ENCODE results near the gene GJB5. TPM values are rescaled to one million over a fixed set of nuclear protein-coding genes. Genes with fewer than 3 reads are reported as not detected.
"Not testable (repeated sequence)": the region's sequence is repeated elsewhere in the genome, so short reads cannot be mapped to it uniquely, and the experiment has no call there.

GJB5 gene
- polyA plus RNA-seq, 6 donors from 2014 or later = not detected

DNA sequence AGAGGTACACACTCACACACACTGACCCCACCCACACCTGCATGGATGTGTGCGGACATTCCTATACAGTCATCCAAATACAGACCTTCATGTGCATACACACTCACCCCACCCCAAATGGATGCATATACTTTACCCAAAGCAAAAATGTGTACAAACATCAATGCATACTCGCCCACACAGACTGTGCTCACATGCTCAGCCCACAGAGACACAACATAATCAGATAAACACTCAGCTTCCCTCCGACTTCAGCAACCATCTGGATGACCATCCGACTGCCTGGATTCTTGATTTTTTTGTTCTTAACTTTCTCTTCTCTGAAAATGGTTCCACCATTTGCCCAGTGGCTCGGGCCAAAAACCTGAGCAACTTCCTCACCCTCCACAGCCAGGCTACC is 24.4 kb upstream of the GJB5 start:
- no peak overlapping the region for H3K4me3 Mint-ChIP-seq
- H3K27me3 Mint-ChIP-seq = peaks cover 28 to 42% (median 33%) of the 10 kb centered on the region in 3 donors
- no peak overlapping the region for H3K27ac Mint-ChIP-seq
- DNase-seq (no peak), ATAC-seq (ENCODE audit: low read depth in 2 of 2) (no peak)
- no peaks in the 10 kb centered on the region for H3K36me3 Mint-ChIP-seq
- H3K4me1 Mint-ChIP-seq = no peaks in the 10 kb centered on the region
- H3K9me3 Mint-ChIP-seq = no peaks in the 10 kb centered on the region

DNA sequence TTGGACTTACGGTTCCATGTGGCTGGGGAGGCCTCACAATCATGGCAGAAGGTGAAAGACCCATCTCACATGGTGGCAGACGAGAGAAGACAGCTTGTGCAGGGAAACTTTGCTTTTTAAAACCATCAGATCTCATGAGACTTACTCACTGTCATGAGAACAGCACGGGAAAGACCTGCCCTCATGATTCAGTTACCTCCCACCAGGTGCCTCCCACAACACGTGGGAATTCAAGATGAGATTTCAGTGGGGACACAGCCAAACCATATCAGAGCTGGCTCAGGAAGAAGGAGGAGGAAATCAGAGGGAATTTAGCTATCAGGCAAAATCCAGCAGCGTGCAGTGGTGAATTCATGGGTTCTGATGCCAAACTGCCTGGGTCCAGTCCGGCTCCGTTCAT is 22.0 kb upstream of the GJB5 start:
- H3K9me3 Mint-ChIP-seq; H3K4me1 Mint-ChIP-seq; DNase-seq; H3K27ac Mint-ChIP-seq; H3K4me3 Mint-ChIP-seq; H3K36me3 Mint-ChIP-seq; ATAC-seq (ENCODE audit: low read depth in 2 of 2): not testable (repeated sequence)
- peaks cover 28 to 38% (median 31%) of the 10 kb centered on the region in 3 donors for H3K27me3 Mint-ChIP-seq

DNA sequence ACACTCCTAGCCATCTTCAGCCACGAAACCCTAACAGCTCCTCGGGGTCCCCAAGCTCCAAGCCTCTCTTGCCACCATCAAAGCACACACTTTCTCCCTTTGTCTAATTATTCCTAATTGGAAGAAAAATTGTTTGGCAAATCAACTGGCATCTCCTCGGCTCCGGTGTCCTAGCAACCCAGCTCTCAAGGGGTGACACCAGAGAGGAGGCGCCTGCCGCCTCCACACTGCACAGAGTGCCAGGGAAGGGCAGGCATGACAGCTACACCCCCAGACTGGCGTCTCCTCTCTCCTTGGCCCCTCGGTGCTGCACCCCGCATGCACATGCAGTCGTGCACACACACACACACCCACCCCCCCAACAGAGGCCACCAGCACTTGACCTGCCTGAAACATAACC is 18.2 kb upstream of the GJB5 start:
- Mint-ChIP-seq H3K36me3 (no peaks in the 10 kb centered on the region), H3K4me3 (no peak overlapping the region), H3K27me3 (peaks cover 8 to 45% (median 31%) of the 10 kb centered on the region in 3 donors), H3K9me3 (no peaks in the 10 kb centered on the region), H3K27ac (no peak overlapping the region), H3K4me1 (no peaks in the 10 kb centered on the region)
- no peak for ATAC-seq (ENCODE audit: low read depth in 2 of 2)
- no peak for DNase-seq

DNA sequence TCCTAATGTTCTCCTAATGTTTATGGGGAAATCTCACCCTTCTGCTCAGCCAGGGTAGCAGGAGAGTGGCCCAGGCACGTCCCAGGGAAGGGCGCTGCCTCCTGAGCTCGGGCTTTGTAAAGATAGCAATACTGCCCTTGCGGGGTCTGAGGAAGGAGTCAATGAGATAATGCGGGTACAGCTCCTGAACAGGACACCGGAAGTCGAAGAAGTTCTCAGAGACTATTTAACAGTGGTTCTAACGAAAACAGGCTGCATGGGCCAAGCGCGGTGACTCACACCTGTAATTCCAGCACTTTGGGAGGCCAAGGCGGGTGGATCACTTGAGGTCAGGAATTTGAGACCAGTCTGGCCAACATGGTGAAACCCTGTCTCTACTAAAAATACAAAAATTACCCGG is 17.6 kb upstream of the GJB5 start:
- not testable (repeated sequence) for DNase-seq; H3K36me3 Mint-ChIP-seq; H3K4me1 Mint-ChIP-seq; ATAC-seq (ENCODE audit: low read depth in 2 of 2); H3K9me3 Mint-ChIP-seq
- Mint-ChIP-seq H3K27me3 (peaks cover 8 to 47% (median 33%) of the 10 kb centered on the region in 3 donors), H3K4me3 (peak overlapping the region in 1 of 8 donors; percentile 47), H3K27ac (peak overlapping the region in 1 of 6 donors; percentile 7)

DNA sequence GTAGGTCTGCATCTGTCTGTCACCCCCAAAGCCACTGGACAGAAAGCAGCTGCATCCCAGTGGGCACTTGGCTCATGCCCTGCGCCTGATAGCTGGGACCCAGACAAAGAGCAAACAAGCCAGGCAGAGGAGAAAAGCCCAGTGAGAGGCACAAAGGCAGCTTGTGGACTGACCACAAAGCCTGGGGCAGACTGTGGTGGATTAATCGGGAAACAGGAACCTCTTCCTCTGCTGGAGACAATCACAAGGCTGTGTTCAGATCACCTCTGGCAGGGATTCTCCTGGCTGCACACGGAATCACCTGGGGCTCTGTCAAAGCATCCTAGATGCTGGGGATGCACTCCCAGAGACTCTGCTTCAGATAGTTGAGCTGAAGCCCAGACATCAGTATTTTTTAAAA is 15.2 kb upstream of the GJB5 start:
- peak overlapping the region in 1 of 6 donors; percentile 67 for H3K27ac Mint-ChIP-seq
- no peak for ATAC-seq (ENCODE audit: low read depth in 2 of 2)
- H3K4me1 Mint-ChIP-seq = peaks cover 0 to 7% (median 0%) of the 10 kb centered on the region in 3 donors
- H3K36me3 Mint-ChIP-seq = no peaks in the 10 kb centered on the region
- no peak for DNase-seq
- H3K9me3 Mint-ChIP-seq = no peaks in the 10 kb centered on the region
- H3K27me3 Mint-ChIP-seq = peaks cover 4 to 49% (median 29%) of the 10 kb centered on the region in 3 donors
- no peak overlapping the region for H3K4me3 Mint-ChIP-seq

DNA sequence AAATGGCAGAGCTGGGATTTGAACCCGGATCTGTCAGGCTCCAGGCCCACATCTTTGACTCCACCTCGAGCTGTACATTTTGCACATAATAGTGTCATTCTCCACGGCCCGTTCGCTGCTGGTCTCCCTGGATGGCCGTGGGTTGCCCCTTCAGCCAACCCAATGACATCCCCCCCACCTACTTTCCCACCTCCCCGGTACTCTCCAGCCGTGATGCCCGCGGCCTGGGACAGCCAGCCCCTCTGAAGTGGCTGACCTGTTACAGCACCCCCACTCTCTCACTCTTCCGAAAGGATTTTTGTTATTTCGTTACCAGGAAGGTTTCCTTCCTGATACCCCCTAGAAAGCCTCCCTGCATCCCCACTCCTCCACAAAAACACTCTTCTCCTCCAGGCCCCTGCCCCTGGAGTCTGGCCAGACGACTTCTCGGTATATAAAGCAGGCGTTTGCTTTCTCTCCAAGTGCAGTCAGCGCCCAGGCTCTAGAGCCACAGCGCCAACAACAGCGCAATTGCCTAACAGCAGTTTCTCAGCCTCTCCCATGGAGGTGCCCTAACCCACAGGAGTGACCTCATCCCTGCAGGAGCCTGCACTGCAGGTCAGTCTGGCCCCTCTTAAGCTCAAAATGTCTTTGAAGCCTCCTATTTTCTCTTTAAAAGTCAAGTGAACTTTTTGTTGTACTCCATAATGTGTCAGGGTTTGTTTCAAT is 14.5 kb upstream of the GJB5 start:
- ATAC-seq (ENCODE audit: low read depth in 2 of 2) (no peak), DNase-seq (no peak)
- no peak overlapping the region for H3K4me3 Mint-ChIP-seq
- no peaks in the 10 kb centered on the region for H3K36me3 Mint-ChIP-seq
- no peak overlapping the region for H3K27ac Mint-ChIP-seq
- no peaks in the 10 kb centered on the region for H3K9me3 Mint-ChIP-seq
- H3K27me3 Mint-ChIP-seq = peaks cover 4 to 50% (median 27%) of the 10 kb centered on the region in 3 donors
- H3K4me1 Mint-ChIP-seq = peaks cover 0 to 7% (median 0%) of the 10 kb centered on the region in 3 donors

DNA sequence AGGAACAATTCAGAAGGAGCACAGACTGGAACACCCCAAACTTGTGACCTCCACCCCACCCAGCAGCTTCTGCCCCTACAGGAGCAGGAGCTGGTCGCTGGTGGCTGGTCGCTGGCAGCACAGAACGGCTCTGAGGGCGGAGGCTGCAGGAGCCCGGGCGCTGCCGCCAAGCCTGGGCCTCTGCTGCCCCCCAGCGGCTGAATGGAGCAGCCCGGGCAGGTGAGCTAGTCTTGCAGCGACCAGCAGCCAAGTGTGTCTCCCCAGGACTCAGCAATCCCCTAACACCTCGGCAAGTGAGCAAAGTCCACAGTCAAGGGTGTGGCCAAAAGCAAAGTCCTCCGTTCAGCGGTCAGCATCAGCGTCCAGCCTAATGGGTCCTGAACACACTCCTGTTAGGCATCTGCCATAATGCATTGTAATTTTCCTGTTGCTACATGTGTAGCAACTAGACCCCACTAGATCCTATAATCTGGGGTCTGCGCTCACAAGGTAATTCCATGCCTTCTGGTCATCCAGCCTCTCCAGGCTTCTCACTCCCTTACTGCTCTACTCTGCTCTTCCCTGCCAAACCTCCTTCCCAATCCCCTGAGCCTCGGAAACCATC is 12.1 kb upstream of the GJB5 start:
- Mint-ChIP-seq H3K27me3 (peaks cover 0 to 55% (median 22%) of the 10 kb centered on the region in 3 donors), H3K9me3 (no peaks in the 10 kb centered on the region), H3K4me3 (no peak overlapping the region), H3K4me1 (peaks cover 0 to 7% (median 0%) of the 10 kb centered on the region in 3 donors), H3K27ac (peak overlapping the region in 1 of 6 donors; percentile 9), H3K36me3 (no peaks in the 10 kb centered on the region)
- peak; percentile 56 for DNase-seq
- peak; percentile 61 to 82 for ATAC-seq (ENCODE audit: low read depth in 2 of 2)

DNA sequence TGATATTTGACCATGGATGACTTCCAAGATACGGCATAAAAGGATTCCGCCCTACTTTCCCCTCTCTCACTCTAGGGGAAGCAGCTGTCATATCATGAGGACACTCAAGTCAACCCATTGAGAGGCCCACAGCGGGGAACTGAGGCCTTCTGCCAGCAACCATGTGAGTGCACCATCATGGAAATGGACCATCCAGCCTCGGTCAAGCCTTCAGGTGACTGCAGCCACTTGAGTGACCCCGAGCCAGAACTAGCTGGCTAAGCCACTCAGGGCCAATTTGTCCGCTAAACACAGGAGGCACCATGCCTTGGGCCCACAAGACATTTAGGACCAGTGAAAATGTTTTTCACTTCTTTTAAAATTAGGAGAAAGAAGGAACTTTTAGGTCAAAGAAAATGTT is 11.1 kb upstream of the GJB5 start:
- no peaks in the 10 kb centered on the region for H3K36me3 Mint-ChIP-seq

DNA sequence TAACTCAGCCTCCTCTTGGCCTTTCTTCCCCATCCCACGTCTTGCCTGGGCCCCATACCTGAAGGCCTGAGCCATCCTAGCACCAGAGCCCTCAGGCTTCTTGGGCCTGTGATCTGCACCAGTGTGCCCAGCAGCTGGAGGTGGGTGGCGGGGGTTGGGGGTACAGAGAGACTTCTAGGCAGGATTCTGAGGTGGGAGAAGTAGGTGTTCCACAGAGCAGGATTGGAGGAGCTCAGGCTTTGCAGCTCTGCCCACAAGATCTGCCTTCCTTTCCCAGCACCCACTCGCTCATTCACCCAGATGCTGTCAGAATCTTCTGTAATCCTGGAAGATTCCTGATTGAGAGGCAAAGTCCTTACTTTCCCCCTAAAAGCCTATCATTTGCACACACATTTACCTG is 10.0 kb upstream of the GJB5 start:
- Mint-ChIP-seq H3K27ac (no peak overlapping the region), H3K4me1 (peaks cover 0 to 7% (median 0%) of the 10 kb centered on the region in 3 donors), H3K4me3 (no peak overlapping the region), H3K27me3 (peaks cover 4 to 50% (median 36%) of the 10 kb centered on the region in 3 donors), H3K9me3 (peaks cover 0 to 1% (median 0%) of the 10 kb centered on the region in 7 donors), H3K36me3 (no peaks in the 10 kb centered on the region)
- no peak for ATAC-seq (ENCODE audit: low read depth in 2 of 2)
- DNase-seq = no peak

More for the DNA sequence above, 11.1 kb upstream of the GJB5 start:
- DNase-seq (no peak), ATAC-seq (ENCODE audit: low read depth in 2 of 2) (no peak)
- no peak overlapping the region for H3K27ac Mint-ChIP-seq
- peaks cover 0 to 1% (median 0%) of the 10 kb centered on the region in 7 donors for H3K9me3 Mint-ChIP-seq
- H3K4me3 Mint-ChIP-seq = no peak overlapping the region
- peaks cover 0 to 60% (median 32%) of the 10 kb centered on the region in 3 donors for H3K27me3 Mint-ChIP-seq
- peaks cover 0 to 7% (median 0%) of the 10 kb centered on the region in 3 donors for H3K4me1 Mint-ChIP-seq

DNA sequence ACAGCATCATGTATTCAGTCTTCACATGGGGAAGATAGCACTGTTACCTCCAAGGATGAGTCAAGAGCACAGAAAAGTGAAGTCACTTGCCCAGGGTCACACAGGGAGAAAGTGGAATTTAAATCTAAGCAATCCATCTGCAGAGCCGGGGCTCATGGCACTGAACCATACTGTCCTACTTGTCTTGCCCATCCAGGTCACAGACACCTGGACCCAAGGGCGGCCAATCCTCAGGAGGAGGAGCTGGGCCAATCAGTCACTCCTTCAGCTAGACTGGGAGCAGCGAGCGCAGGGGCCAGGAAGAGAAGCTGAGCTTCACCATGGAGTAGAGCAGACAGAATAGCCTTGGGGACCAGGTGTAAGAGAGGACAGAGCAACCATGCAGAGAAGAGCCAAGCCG is 9.2 kb upstream of the GJB5 start:
- no peak for DNase-seq
- Mint-ChIP-seq H3K36me3 (no peaks in the 10 kb centered on the region), H3K27me3 (peaks cover 4 to 43% (median 29%) of the 10 kb centered on the region in 3 donors), H3K9me3 (peaks cover 0 to 1% (median 0%) of the 10 kb centered on the region in 7 donors), H3K27ac (no peak overlapping the region), H3K4me1 (peaks cover 0 to 7% (median 0%) of the 10 kb centered on the region in 3 donors), H3K4me3 (no peak overlapping the region)
- no peak for ATAC-seq (ENCODE audit: low read depth in 2 of 2)

DNA sequence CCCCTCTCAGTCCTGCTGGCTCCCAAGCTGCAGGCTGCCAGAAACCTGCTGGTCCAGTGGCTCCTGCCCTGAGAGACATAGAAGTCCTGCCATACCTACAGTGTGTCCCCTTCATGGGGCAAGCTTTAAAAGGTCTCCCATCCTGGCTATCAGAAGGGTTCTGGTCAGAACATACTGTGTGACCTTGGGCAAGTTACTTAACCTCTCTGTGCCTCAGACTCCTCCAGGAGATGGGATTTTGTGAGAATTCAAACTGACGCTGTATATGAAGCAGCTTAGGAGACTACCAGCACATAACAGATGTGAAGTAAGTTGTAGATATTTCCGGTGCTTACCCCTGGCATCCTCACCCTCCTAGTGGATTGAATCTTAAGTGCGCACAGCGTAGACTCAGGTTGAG is 8.7 kb upstream of the GJB5 start:
- DNase-seq (no peak), ATAC-seq (ENCODE audit: low read depth in 2 of 2) (no peak)
- Mint-ChIP-seq H3K27ac (no peak overlapping the region), H3K4me3 (no peak overlapping the region), H3K4me1 (peaks cover 0 to 7% (median 0%) of the 10 kb centered on the region in 3 donors), H3K27me3 (peaks cover 4 to 43% (median 26%) of the 10 kb centered on the region in 3 donors), H3K9me3 (peaks cover 0 to 1% (median 0%) of the 10 kb centered on the region in 7 donors), H3K36me3 (no peaks in the 10 kb centered on the region)

DNA sequence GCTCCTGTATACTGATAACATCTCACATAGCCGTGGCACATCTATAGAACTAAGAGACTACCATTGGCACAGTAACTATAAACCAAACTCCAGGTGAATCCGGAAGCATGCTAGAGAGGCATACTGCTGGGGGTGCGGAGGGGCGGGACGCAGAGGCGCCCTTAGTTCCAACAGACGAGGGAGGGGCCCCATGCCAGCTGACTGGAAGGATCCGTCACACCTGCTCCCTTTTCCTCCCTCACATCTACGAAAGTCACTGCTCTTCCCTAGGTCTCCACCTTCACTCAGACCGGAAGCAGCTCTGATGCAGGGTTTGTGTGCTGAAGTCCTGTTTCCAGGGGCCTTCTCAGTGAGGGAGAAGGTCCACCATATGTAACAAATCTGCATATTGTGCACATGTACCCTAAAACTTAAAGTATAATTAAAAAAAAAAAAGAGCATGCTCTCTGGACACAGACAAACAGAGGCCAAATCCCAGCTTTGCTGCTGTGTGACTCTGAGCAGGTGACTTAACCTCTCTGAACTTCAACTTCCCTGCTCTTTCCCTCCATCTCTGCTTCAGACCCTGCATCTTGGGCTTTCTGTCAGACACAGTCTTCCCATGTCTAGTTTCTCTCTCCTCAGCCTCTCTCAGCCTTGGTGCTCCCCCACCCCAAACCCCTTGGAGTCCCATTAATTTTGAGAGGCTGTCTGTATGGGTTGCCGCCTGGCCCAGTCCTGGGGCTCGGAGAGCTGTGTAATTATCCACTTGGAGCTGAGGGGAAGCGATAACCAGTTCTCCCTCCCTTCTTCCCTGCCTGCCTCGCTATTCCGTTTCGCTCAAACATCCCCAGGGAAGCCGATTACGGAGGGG is 7.8 kb upstream of the GJB5 start:
- Mint-ChIP-seq H3K27me3 (peaks cover 4 to 41% (median 26%) of the 10 kb centered on the region in 3 donors), H3K4me1 (peaks cover 0 to 7% (median 0%) of the 10 kb centered on the region in 3 donors), H3K4me3 (no peak overlapping the region), H3K9me3 (peaks cover 0 to 1% (median 0%) of the 10 kb centered on the region in 7 donors), H3K36me3 (no peaks in the 10 kb centered on the region), H3K27ac (no peak overlapping the region)
- ATAC-seq (ENCODE audit: low read depth in 2 of 2) (no peak), DNase-seq (no peak)

DNA sequence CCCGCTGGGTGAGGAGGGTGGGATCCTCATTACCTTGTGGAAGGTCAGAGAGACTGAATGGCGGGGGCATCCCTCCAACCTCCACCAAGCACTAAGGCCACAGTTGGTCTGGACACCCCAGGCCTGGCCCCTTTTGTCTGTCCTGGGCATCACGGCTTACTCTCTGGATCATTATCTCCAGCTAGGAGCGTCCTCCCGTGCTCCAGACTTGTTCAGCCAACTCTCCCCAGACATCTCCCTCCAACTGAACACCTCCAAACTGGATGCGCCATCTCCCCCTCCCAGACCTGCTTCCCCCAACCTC is 7.3 kb upstream of the GJB5 start:
- no peak overlapping the region for H3K4me3 Mint-ChIP-seq
- no peak overlapping the region for H3K27ac Mint-ChIP-seq
- no peaks in the 10 kb centered on the region for H3K36me3 Mint-ChIP-seq
- H3K9me3 Mint-ChIP-seq = peaks cover 0 to 1% (median 0%) of the 10 kb centered on the region in 7 donors
- ATAC-seq (ENCODE audit: low read depth in 2 of 2) = no peak
- peaks cover 5 to 35% (median 20%) of the 10 kb centered on the region in 3 donors for H3K27me3 Mint-ChIP-seq
- H3K4me1 Mint-ChIP-seq = peaks cover 0 to 2% (median 0%) of the 10 kb centered on the region in 3 donors
- no peak for DNase-seq
